Progenitor cell of endocrine pancreas (in vitro differentiated cells): ENCODE measurements around the gene AGPAT4. TPM values are rescaled to one million over a fixed set of nuclear protein-coding genes. Genes with fewer than 3 reads are reported as not detected.
A peak's percentile ranks its signal among the peaks of the same experiment; 100 is the strongest.

Source experiments
- DNase-seq: peaks from one replicate; pipeline ENCODE4 v3.0.0; 2021; ENCODE audit warnings: low spot score; ENCODE audit not compliant: unreplicated experiment
- H3K27ac Mint-ChIP-seq: 2 replicates; pipeline ENCODE4 v1.8.0; 2021; ENCODE audit warnings: mild to moderate bottlenecking, moderate library complexity, mixed read lengths
- H3K27me3 Mint-ChIP-seq: 2 replicates; pipeline ENCODE4 v1.8.0; 2021; ENCODE audit warnings: mixed read lengths
- H3K36me3 Mint-ChIP-seq: 2 replicates; pipeline ENCODE4 v1.8.0; 2022; ENCODE audit warnings: mixed read lengths; ENCODE audit not compliant: insufficient read depth
- H3K4me1 Mint-ChIP-seq: 2 replicates; pipeline ENCODE4 v1.8.0; 2021; ENCODE audit warnings: low read depth, mixed read lengths
- H3K4me3 Mint-ChIP-seq: 2 replicates; pipeline ENCODE4 v1.8.0; 2021; ENCODE audit warnings: low read depth, mild to moderate bottlenecking, moderate library complexity, mixed read lengths
- H3K9me3 Mint-ChIP-seq: 2 replicates; pipeline ENCODE4 v1.8.0; 2021; ENCODE audit warnings: low read depth, mixed read lengths
- total RNA-seq: library from RNA; stranded (reverse); gene quantifications from 2 replicates; pipeline ENCODE4 v1.2.1, GENCODE V29; 2021
- TF ChIP-seq, protein P1 (sequence below): fragments of 200-600 bp; sonication (generic); IDR thresholded peaks from one replicate; pipeline ENCODE4 v1.5.0; 2021; ENCODE audit warnings: antibody characterized with exemption, mild to moderate bottlenecking; ENCODE audit not compliant: unreplicated experiment

AGPAT4 gene
- total RNA-seq, 1 donor from 2014 or later: 43.7 TPM

DNA sequence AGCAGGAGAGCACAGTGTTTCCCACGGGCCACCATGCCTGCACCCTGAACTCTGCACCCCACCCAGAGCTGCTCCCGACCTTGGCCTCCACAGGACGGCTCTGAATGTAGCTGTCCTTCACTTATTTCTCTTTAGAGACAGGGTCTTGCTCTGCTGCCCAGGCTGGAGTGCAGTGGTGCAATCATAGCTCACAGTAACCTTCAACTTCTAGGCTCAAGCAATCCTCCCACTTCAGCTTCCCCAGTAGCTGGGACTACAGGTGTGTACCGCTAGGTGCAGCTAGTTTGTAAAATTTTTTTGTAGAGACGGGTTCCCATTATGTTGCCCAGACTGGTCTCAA is 130.9 kb downstream of the AGPAT4 start:
- H3K36me3 Mint-ChIP-seq: peaks cover 15% of the 10 kb centered on the region
- H3K27ac Mint-ChIP-seq: peak overlapping the region; percentile 62
- no peaks in the 10 kb centered on the region for H3K9me3 Mint-ChIP-seq
- no peak for DNase-seq
- H3K4me3 Mint-ChIP-seq: no peak overlapping the region
- H3K4me1 Mint-ChIP-seq: no peaks in the 10 kb centered on the region
- H3K27me3 Mint-ChIP-seq: no peaks in the 10 kb centered on the region
- TF ChIP-seq, protein P1, sequence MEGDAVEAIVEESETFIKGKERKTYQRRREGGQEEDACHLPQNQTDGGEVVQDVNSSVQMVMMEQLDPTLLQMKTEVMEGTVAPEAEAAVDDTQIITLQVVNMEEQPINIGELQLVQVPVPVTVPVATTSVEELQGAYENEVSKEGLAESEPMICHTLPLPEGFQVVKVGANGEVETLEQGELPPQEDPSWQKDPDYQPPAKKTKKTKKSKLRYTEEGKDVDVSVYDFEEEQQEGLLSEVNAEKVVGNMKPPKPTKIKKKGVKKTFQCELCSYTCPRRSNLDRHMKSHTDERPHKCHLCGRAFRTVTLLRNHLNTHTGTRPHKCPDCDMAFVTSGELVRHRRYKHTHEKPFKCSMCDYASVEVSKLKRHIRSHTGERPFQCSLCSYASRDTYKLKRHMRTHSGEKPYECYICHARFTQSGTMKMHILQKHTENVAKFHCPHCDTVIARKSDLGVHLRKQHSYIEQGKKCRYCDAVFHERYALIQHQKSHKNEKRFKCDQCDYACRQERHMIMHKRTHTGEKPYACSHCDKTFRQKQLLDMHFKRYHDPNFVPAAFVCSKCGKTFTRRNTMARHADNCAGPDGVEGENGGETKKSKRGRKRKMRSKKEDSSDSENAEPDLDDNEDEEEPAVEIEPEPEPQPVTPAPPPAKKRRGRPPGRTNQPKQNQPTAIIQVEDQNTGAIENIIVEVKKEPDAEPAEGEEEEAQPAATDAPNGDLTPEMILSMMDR: no peak

DNA sequence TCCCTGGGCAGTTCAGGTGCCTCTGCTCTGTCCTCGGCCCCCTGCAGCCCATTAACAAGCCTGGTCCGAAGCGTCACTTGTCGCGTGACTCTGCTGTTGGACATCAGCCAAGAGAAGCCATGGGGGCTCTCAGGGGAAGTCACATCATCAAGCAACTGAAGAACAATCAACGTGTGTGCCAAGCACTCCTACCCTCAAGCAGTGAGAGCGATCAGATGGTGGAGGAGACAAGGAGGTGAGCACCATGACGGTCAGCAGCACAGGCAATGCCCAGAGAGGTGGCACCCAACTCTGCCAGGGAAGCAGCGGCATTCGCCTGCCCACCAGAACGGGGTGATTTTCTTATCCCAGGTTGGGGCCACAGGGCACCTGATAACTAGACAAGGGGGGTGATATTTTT is 132.7 kb downstream of the AGPAT4 start:
- H3K4me1 Mint-ChIP-seq: no peaks in the 10 kb centered on the region

DNA sequence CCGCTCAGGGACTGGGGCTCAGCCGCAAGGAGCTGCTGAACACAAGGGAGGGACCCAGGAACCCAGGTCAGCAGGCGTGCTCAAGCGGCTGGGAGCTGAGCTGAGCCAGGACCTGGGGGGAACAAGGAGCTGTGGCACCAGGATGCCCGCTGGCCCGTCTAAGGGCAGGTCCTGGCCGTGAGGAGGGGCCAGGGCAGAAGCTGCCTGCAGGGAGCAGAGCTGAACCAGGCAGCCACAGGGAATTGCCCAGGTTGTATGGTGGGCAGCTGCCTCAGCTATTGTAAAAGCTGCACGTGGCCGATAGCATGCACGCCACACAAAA is 133.3 kb downstream of the AGPAT4 start:
- Mint-ChIP-seq H3K4me3 (no peak overlapping the region), H3K36me3 (peaks cover 21% of the 10 kb centered on the region), H3K9me3 (no peaks in the 10 kb centered on the region), H3K27me3 (no peaks in the 10 kb centered on the region), H3K27ac (no peak overlapping the region), H3K4me1 (no peaks in the 10 kb centered on the region)
- TF ChIP-seq, protein P1: no peak
- no peak for DNase-seq

More for the DNA sequence above, 132.7 kb downstream of the AGPAT4 start:
- TF ChIP-seq, protein P1: no peak
- no peak for DNase-seq
- Mint-ChIP-seq H3K36me3 (peaks cover 16% of the 10 kb centered on the region), H3K27ac (no peak overlapping the region), H3K4me3 (no peak overlapping the region), H3K9me3 (no peaks in the 10 kb centered on the region), H3K27me3 (no peaks in the 10 kb centered on the region)

DNA sequence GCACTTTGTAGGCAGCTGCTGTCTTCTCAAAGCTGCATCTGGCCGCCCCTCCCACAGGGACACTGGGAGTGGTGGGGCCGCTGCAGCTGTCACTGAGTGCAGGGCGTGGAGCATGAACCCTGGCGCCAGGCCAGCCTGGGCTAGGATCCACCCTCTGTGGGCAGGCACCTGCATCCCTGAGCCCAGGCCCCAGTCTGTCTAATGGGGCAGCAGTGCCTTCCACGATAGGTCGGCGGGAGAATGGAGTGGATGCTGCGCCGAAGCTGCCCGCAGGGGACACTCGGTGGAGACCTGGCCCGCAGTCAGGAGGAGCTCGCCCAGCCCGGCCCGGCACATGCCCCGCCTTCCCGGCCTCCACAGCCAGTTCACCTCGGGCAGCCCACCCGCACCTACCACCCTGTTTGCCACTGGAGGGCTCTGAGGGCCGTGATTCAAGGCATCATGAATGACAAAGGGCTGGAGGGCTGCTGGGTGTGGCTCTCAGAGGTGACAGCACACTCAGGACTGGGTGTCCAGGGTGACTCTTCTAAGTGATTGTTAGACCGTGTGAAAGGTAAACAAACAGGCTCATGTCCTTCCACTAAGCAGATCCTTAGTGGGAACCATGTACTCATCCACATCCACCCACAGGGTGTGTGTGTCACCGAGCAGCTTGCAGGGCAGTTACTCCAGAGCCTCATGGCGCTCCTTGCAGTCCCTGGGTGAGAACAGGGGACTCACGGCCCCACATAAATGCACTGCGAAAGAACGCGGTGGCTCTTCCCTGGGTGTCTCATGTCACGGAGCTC is 133.9 kb downstream of the AGPAT4 start:
- H3K4me3 Mint-ChIP-seq: no peak overlapping the region
- DNase-seq: no peak
- H3K27me3 Mint-ChIP-seq: no peaks in the 10 kb centered on the region
- TF ChIP-seq, protein P1: no peak
- no peaks in the 10 kb centered on the region for H3K4me1 Mint-ChIP-seq
- H3K9me3 Mint-ChIP-seq: no peaks in the 10 kb centered on the region
- peaks cover 23% of the 10 kb centered on the region for H3K36me3 Mint-ChIP-seq
- H3K27ac Mint-ChIP-seq: no peak overlapping the region

DNA sequence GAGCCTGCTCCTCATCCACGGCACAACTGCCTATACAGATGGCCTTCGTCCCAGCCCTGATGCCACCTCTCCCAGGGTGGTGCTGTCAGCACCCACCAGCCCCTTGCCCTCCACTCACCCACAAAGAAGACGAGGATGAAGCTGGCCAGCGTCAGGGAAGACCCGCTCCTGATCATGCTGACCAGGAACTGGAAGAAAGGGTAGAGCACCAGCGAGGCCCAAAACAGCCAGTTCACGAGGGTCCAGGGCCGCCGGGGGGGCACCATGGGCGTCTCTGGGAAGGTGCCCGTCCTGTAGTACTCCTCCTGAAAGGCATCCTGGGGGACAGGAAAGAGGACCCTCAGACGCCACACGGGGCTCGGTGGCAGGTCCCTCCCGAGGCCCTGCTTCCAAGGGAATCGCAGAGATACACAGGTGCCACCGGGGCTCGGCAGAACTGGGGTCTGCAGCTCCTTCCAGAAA is 134.5 kb downstream of the AGPAT4 start:
- TF ChIP-seq, protein P1: no peak
- DNase-seq: no peak

More for the DNA sequence above, 134.5 kb downstream of the AGPAT4 start:
- no peaks in the 10 kb centered on the region for H3K9me3 Mint-ChIP-seq
- no peak overlapping the region for H3K27ac Mint-ChIP-seq
- H3K4me3 Mint-ChIP-seq: no peak overlapping the region
- H3K36me3 Mint-ChIP-seq: peaks cover 27% of the 10 kb centered on the region
- H3K4me1 Mint-ChIP-seq: no peaks in the 10 kb centered on the region
- no peaks in the 10 kb centered on the region for H3K27me3 Mint-ChIP-seq
